GM12878 (cell line): ENCODE data around the gene CKMT2. TPM values are rescaled to one million over a fixed set of nuclear protein-coding genes. Genes with fewer than 3 reads are reported as not detected.

Experiments used
- ATF2 ChIP-seq: IDR thresholded peaks from 2 replicates; pipeline ENCODE4 v1.6.1; 2012; ENCODE audit warnings: low read length, inconsistent platforms
- ATF7 ChIP-seq: fragments of 450-650 bp; IDR thresholded peaks from 2 replicates; pipeline ENCODE4 v1.6.1; 2016; ENCODE audit warnings: low read depth, mild to moderate bottlenecking
- BCL11A ChIP-seq: IDR thresholded peaks from 2 replicates; pipeline ENCODE4 v1.6.1; 2011; ENCODE audit warnings: low read depth, low read length
- CBX3 ChIP-seq: fragments of 200-600 bp; sonication (generic); IDR thresholded peaks from 2 replicates; pipeline ENCODE4 v1.6.1; 2016; ENCODE audit warnings: low read depth, borderline replicate concordance
- EP300 ChIP-seq, 2 experiments: fragments of 150-350 bp in 1 of 2; IDR thresholded peaks; 2 replicates each; pipeline ENCODE4 v1.6.1; 2011 to 2012; ENCODE audit warnings: low read depth in 2 of 2, low read length in 2 of 2, borderline replicate concordance in 1 of 2, improper control_type of control experiment in 1 of 2, inconsistent platforms in 1 of 2; ENCODE audit not compliant: control insufficient read depth in 1 of 2
- NKRF ChIP-seq: fragments of 450-650 bp; conservative IDR thresholded peaks from 2 replicates; pipeline ENCODE4 v1.6.1; 2017; ENCODE audit warnings: mild to moderate bottlenecking, moderate library complexity
- PAX5 ChIP-seq: IDR thresholded peaks from 2 replicates; pipeline ENCODE4 v1.6.1; 2011; ENCODE audit warnings: low read depth, low read length, borderline replicate concordance
- RUNX3 ChIP-seq: IDR thresholded peaks from 2 replicates; pipeline ENCODE4 v1.6.1; 2012; ENCODE audit warnings: low read length, inconsistent platforms
- polyA plus RNA-seq, 11 experiments: library from polyadenylated mRNA; depleted of rRNA in 4 of 11; unstranded in 6 of 11; stranded (reverse) in 5 of 11; fragments of >200 nt; fragmentation: Nextera tagmentation in 4 of 11; fragmentation: Illumina TruSeq in 1 of 11; extraction: Ambion mirVana in 4 of 11; extraction: Trizol in 1 of 11; gene quantifications; 1 replicate in 1 of 11; 2 replicates in 10 of 11; pipeline versions ENCODE4 v1.2.1 to v1.2.3, GENCODE V29; 2011 to 2016; ENCODE audit warnings: inconsistent platforms in 2 of 11, missing spikeins in 2 of 11, low read depth in 1 of 11
- total RNA-seq, 4 experiments: library from RNA; depleted of rRNA in 3 of 4; stranded (reverse); fragments of >200 nt in 3 of 4; fragmentation: Illumina TruSeq in 1 of 4; extraction: Trizol in 1 of 4; gene quantifications; 2 replicates each; pipeline versions ENCODE4 v1.2.1 to v1.2.3, GENCODE V29; 2013 to 2021

CKMT2 gene
- total and polyA plus RNA-seq, 10 of the 15 experiments (the other 5 are each of a cell fraction or from before 2014, with no cell fraction given): 0.70 to 1.2 TPM; not detected in 8

GRCh38 chr5:81241961-81242648, 9.0 kb downstream of the CKMT2 start (continued):
- TF ChIP-seq EP300 (IDR thresholded peaks at IDR 0.05; ENCODE audit: borderline replicate concordance in 1 of 2, control insufficient read depth in 1 of 2, low read depth in 2 of 2, low read length in 2 of 2): 0 out of 4 replicates have a peak, but pooled peaks of 1 of the 2 experiments have one; percentile 3
- peak; percentile 72; the same call in 1 of the 2 replicates for TF ChIP-seq BCL11A
- TF ChIP-seq ATF2: no peak
- TF ChIP-seq CBX3: no peak
- TF ChIP-seq ATF7: peak; percentile 34; the same call in 1 of the 2 replicates
- TF ChIP-seq NKRF: no peak
- no peak; the same call in 1 of the 2 replicates for TF ChIP-seq RUNX3
- TF ChIP-seq PAX5: no peak
